ENCODE results near the gene CMC1. TPM values are rescaled to one million over a fixed set of nuclear protein-coding genes. Genes with fewer than 3 reads are reported as not detected.

Gene CMC1
- polyA plus RNA-seq, 1 donor, result 21.0 TPM

DNA sequence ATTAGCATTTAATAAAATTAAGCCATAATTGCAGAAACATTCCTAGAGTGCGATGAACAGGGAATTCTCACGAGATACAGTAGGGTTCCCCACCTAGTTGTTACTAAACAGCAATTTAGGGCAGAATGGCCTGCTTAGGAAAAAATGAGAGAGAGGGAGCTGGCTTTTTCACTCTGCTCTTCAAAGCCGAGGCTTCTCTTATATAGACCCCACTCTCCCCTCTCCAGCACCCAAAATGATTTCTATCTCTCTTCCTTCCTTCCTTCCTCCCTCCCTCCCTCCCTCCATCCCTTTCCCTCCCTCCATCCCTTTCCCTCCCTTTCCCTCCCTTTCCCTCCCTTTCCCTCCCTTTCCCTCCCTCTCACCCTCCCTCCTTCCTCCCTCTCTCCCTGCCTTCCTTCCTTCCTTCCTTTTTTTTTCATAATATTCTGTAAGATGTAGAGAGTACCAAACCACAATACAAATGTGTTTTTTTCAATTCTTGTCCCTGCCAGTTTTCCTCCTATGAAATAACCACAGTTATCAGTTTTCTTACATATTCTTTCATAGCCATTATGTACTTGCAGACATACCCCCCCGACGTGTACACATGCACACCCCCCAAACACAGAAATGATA, 59.0 kb downstream of the CMC1 start:
- no peak for DNase-seq (ENCODE audit: low read depth)

GRCh38 chr3:28301688-28302087, 60.3 kb downstream of the CMC1 start:
- DNase-seq (ENCODE audit: low read depth), result no peak

GRCh38 chr3:28308196-28308595, 66.8 kb downstream of the CMC1 start:
- DNase-seq (ENCODE audit: low read depth), result no peak

- DNase-seq (ENCODE audit: low read depth), result no peak
Measured at GRCh38 chr3:28315711-28316110, 74.3 kb downstream of the CMC1 start.

- DNase-seq (ENCODE audit: low read depth), result no peak
Measured at GRCh38 chr3:28316226-28316625, 74.8 kb downstream of the CMC1 start.

DNA sequence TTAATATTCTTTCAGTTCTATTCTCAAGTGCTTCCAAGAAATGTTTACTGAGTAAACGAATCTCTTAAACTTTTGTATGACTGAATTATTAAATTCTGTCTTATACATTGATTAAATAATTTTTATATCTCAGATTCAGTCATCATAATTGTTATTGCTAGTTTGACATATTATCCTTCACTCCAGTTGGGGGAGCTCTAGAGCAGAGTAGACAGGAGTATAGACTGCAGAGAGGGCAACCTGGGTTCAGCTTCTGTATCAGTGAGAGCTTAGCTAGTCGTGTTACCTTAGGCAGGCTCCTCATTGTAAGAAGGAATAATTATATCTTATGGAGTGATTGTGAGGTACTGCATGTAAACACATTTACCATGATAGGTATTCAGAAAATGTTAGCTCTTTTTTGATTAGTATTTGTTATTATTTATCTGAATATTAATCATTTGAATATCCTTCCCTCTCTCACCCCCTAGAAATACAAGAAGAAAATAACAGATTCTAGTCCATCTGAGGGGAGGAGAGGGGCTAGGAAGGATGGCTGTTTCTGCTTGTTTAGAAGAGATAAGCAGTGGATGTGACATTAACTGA, 76.1 kb downstream of the CMC1 start:
- DNase-seq (ENCODE audit: low read depth), result no peak

- no peak for DNase-seq (ENCODE audit: low read depth)
Measured at GRCh38 chr3:28320981-28321380, 79.6 kb downstream of the CMC1 start.

DNA sequence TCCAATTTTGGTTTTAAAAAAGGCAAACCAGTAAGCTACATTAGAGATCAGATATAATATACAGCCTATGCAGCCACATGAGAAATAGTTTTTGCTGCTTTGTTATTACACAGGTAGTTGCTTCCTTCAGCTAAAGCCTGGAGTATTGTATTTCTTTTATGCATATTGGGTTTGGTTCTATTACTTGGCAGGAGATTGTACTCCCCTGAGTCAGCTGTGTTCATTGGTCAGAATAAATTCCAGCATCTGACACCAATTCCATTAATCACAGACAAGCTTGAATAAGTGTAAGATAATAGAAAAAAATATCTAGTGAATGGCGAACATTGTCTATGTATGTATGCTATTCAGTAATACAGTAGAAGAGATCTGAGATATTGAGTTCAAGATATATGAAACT, 81.0 kb downstream of the CMC1 start:
- no peak for DNase-seq (ENCODE audit: low read depth)

GRCh38 chr3:28326458-28326926, 85.1 kb downstream of the CMC1 start:
- DNase-seq (ENCODE audit: low read depth), result no peak

DNA sequence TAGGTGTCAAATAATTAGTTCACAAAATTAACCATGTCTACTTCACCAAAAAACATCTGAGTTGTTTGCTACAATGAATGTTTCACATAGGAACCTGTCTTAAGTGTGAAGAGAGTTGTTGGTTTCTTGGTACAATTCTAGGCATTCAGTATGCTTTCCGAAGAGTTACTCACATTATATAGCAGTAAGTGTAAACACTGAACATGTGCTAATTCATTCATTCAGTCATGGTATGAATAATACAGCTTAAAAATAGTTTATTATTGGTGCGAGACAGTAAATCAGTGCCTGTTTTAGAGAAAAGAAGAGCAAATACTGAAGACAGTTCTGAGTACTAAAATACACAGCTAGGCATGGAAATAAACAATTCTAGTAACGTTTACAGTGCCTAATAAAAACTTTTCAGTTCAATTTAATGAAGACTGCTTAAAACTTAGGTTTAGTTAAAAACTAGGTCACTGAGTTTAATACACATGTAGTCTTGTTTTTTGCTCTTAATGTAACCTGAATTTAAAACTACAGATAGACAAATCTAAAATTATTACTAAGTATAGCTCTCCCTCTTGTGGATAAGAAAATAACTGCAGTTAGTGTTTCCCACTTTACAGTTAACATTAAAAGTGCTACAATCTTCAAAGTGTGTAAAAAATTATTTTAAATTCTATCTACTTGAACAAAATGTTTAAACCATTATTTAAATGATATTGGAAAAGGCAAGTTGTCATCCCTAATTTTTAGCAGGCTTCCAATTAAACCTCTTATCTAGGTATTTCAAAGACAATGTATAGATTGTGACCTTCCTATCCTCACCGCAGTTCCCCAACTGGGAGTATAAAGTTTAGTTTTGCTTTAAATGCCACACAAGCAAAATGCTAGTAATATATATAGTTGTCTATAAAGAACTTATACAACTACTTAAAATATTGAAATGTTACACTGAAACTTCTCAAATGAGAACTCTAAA, 87.1 kb downstream of the CMC1 start:
- DNase-seq (ENCODE audit: low read depth), result no peak

DNA sequence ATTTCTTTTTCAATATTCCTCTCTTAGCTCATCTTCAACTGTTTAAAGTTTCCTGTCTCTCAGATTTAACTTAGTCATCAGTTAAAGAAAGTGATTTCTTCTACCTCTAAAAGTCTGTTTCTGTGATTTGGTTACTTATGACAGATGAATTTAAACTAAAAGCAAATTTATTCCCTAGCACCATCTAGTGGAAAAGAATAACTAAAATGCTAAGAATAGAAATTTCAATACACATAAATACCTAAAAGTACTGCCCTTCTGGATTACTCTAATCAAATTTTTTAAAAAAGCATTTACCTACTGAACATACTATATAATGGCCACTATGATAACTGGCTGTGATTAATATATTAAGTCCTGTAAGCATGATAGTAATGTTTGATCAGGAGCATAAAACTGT, 93.1 kb downstream of the CMC1 start:
- no peak for DNase-seq (ENCODE audit: low read depth)

DNA sequence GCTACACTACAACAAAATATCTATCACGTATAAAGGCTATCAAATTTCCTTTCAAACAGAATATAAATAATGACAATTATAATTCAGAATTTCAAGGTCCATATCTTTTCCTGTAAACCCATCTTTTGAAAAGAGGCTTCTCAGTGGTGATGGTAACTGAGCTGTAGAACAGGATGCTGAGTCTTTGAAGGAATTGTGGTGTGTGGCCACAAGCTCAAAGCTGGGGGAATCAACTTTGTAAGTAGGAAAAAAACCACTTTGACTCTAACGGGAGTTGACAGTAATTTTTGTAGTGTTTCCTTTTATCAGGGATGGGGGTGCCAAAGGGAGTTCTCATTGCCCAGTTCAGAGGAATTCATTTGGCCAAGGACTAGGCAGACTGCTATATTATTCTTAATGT, 93.8 kb downstream of the CMC1 start:
- DNase-seq (ENCODE audit: low read depth), result no peak

DNA sequence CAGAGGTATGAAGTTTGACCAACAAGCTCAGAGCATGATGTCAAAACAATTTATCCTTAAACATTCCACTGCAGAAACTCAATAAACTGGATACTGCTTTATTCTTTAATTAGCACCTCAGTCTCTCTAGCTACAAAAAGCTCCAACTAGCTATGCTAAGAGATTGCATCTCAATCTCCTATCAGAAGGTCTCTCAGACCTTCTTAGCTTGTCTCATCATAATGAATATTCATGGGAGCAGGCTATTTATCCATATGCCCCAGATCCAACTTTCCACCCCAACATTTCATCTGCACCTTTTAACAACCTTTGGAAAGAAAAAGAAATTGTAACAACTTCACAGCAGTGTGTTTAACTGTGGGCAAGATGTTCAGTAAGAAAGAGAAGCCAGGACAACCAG, 95.8 kb downstream of the CMC1 start:
- no peak for DNase-seq (ENCODE audit: low read depth)

GRCh38 chr3:28343144-28343543, 101.7 kb downstream of the CMC1 start:
- no peak for DNase-seq (ENCODE audit: low read depth)

DNA sequence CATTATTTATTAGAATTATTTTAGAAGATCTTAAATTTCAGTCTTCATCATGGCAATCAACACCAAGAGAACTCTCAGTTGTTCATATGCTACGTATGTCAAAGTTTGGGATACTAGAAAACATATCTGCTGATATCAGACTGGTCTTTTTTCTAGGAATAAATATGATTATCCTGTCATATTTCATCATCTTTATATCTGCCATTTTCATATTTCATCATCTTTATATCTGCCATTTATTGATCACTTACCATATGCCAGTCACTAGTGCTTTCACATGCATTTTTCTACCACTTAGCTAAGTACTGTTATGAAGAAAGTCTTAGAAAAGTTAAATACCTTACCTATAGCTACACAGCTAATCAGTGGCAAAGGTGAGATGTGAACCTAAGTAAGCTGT, 104.3 kb downstream of the CMC1 start:
- DNase-seq (ENCODE audit: low read depth), result no peak

DNA sequence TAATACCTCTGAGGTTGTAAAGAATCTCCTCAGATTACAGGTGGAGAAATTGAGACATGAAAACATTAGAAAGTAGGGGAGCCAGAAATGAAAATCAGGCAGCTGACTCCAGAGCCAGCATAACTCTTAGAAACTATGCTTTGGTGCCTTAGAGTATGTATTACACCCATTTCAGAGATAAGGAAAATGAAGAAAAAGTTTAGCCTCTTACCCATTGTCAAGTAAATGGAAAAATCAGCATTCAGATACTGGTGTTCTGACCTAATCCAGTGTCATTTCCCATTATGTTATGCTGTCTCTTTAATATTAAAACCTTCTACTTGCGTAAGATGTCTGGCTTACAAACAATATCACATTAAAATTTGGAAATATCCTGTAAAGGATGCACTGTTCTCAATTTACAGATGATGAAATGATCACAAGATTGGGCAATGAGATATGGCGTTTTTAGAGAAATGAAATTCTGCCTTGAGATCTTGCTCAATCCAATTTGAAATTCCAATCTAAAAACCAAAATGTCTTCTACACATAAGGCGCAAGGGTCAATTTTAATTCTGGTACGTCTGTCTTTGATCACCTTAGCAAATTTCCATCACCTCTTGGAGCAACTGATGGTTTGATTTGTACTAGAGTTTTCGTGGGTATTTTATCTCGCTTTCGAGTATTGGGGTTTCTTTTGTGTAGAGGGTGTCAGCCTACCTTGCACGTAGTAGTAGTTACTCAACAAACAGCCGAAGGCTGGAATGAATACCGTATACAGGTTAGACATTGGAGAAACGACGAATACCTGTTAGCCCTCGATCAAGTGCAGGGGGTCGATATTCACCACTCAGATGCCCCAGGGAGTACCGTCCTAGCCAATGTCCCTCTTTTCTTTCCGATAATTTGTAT, 106.2 kb downstream of the CMC1 start:
- peak; percentile 22 for DNase-seq (ENCODE audit: low read depth)

- no peak for DNase-seq (ENCODE audit: low read depth)
Measured at GRCh38 chr3:28348265-28348628, 106.8 kb downstream of the CMC1 start.

DNA sequence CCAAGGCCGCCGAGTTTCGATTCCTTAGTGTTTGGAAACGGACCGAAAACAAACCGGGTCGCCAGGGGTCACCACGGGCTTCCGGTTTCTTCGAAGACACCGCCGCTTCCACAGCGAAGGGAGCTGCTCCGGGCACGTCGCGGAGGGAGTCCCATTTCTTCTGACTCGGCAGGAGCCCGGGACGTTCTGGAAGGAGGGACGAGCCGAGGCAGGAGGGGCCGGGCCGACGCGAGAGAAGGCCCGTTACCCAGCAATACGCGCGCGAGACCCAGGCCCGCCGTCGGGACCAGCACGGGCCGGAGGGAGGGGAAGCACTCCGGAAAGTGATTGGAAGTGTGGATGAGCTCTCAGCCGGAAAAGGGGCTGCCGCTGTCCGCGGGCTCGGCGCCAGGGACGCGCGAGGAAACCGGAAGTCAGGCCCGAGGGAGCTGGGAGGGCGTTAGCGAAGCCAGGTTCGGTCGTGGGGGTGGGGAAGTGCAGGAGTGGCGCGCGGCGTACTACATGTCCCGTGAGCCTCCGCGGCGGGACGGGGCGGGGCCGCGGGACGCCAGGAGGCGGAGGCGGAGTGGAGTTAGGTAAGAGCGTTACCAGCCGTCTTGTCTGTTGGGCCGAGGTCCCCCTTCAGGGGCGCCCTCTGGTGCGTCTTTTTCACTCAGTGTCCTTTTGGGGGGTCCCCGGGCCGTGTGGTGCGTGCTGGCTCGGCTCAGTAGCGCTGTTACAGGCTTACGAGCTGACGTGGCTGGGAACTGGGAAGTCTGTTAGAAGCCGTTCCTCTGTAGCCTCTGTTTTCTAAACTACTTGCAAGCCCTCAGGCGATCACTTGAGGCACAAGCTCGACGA, 107.4 kb downstream of the CMC1 start, which contains the start of the genes AZI2 and ZCWPW2:
Gene AZI2, minus strand, starts transcription at position 196 of the 840 bp plus-strand sequence. CDS start 8,207 bp downstream, outside the sequence.
Gene ZCWPW2, plus strand, starts transcription at position 93 of the 840 bp plus-strand sequence. CDS start 64,348 bp downstream, outside the sequence.
- DNase-seq (ENCODE audit: low read depth), result peak; percentile 88

GRCh38 chr3:28349469-28350000, 108.1 kb downstream of the CMC1 start:
- no peak for DNase-seq (ENCODE audit: low read depth)
